Measurements from ENCODE around the gene GPAM.
A peak's percentile ranks its signal among the peaks of the same experiment; 100 is the strongest.

DNA sequence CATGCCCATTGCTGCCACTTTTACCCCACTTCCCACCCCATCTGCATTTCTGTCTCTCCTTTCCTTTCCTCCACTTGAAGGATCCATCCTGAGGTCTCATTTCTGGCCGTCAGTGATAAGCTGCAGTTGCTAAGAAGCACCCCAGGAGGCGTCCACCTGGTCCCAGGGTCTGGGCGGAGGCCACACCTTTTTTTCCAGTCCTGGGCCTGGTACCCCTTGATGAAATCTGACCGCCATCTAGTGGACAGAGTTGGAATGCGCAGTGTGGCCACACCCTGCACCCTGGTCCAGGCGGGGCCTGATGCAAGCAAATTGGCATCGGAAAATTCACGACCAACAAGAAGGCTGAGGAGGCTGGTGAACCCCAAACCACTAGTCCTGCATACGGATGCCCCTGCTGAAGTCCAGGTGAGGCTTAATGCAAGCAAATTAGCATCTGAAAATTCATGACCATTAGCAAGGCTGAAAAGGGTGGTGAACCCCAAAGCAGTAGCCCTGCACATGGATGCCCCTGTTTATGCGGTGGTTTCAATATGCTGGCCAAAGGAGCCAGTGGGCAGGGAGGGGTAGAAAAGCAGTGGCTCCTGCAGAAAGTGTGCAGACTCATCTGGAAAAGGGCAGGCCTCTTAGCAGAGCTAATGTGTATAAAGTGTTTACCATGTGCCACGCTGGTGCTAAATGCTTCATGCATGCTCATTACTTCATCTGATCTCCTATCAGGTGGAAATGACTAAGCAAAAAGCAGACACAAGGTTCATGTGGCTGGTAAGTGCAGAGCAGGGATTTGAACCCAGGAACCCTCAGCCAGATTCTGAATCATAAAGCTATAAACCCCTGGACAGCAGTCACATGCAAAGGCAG, 43.2 kb downstream of the GPAM start:
- TF ChIP-seq, protein P1, sequence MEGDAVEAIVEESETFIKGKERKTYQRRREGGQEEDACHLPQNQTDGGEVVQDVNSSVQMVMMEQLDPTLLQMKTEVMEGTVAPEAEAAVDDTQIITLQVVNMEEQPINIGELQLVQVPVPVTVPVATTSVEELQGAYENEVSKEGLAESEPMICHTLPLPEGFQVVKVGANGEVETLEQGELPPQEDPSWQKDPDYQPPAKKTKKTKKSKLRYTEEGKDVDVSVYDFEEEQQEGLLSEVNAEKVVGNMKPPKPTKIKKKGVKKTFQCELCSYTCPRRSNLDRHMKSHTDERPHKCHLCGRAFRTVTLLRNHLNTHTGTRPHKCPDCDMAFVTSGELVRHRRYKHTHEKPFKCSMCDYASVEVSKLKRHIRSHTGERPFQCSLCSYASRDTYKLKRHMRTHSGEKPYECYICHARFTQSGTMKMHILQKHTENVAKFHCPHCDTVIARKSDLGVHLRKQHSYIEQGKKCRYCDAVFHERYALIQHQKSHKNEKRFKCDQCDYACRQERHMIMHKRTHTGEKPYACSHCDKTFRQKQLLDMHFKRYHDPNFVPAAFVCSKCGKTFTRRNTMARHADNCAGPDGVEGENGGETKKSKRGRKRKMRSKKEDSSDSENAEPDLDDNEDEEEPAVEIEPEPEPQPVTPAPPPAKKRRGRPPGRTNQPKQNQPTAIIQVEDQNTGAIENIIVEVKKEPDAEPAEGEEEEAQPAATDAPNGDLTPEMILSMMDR (IDR thresholded peaks at IDR 0.05), result peak; percentile 51 to 81 (median 65)
- TF ChIP-seq POLR2A (IDR thresholded peaks at IDR 0.05) (no peak), EP300 (IDR thresholded peaks at IDR 0.05) (no peak), POLR2AphosphoS5 (IDR thresholded peaks at IDR 0.05) (no peak)

Measured in gastroesophageal sphincter (tissue), 3 donors.